Stomach (tissue), 4 donors: ENCODE measurements around the gene RABL6.

Experiments used
- CTCF ChIP-seq, 7 experiments: fragments of 450-650 bp in 4 of 7; fragments of 200-600 bp in 3 of 7; sonication (generic) in 3 of 7; IDR thresholded peaks; one replicate each; pipeline ENCODE4 v1.5.1; 2016 to 2019; ENCODE audit warnings: antibody characterized with exemption in 7 of 7, control low read depth in 2 of 7, mild to moderate bottlenecking in 1 of 7
- POLR2A ChIP-seq, 4 donors: fragments of 450-650 bp; IDR thresholded peaks; one replicate each; pipeline ENCODE4 v1.6.1; 2016; ENCODE audit warnings: antibody characterized with exemption in 4 of 4, control low read depth in 2 of 4, mild to moderate bottlenecking in 1 of 4, moderate library complexity in 1 of 4

GRCh38 chr9:136857166-136857565 lies 49.4 kb downstream of the RABL6 start:
- TF ChIP-seq CTCF (IDR thresholded peaks at IDR 0.05), result no peak
- no peak for TF ChIP-seq POLR2A (IDR thresholded peaks at IDR 0.05)
